Superior temporal gyrus (tissue), 1 donor: ENCODE data around the gene TENM3.
"Not testable (repeated sequence)": the region's sequence is repeated elsewhere in the genome, so short reads cannot be mapped to it uniquely, and the experiment has no call there.

Experiments
- DNase-seq: peaks from one replicate; pipeline ENCODE4 v3.0.0-alpha.2; 2016; ENCODE audit errors: extremely low spot score

TENM3 gene

DNA sequence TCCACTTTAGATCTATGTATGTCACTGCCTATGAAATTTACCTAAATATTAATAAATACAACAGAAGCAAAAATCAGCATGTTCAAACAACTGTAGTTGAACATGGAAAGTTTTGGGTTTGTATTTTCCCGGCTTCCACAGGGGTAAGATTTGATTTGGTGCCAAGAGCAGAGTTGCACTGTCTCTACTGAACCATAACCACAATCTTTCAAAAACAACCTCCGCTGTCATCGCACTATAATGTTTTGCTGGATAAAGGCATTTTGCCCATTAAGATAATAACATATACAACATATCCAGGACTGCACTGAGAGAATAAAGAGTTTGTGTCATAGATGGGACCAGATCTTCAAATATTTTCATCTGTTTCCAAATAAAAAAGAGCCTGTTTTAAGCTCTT, 94.9 kb downstream of the TENM3 start:
- no peak for DNase-seq

DNA sequence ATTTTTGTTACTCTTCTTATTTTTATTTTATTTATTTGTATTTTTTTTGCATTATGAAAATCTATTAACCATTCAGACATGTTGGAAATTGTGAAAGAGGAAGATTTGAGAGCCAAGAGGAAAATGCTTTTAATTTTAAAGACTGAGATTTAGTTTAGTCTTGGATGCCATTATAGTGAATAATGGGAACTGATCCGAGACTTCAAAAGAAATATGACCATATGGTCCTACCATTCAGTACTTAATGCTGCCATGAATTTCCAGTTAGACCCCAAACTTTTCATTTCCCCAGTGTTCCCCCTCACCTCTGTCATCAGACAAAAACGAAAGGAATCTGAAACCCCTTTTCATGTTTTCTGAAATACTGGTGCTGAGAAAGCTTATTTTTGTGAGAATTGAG, 95.5 kb downstream of the TENM3 start:
- no peak for DNase-seq

DNA sequence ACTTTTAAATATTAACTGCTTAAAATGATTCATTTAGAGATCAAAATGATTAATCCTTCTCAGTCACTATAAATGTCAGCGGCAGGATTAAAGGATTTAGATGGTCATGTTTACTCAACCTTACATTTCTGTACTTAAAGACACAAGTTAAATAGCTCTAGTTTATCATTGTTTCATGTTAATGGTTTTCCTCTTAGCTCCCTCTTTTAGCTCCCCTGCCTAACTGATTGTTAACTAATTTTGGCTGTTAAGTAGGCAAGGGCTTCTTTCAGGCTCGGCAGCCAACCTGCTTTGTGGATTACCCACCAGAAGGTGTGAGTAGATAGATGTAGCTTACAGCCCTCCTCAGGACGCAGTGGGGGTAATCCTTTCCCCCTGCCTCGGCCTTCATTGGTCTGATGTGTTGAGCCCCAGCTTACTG, 96.0 kb downstream of the TENM3 start:
- DNase-seq: no peak

DNA sequence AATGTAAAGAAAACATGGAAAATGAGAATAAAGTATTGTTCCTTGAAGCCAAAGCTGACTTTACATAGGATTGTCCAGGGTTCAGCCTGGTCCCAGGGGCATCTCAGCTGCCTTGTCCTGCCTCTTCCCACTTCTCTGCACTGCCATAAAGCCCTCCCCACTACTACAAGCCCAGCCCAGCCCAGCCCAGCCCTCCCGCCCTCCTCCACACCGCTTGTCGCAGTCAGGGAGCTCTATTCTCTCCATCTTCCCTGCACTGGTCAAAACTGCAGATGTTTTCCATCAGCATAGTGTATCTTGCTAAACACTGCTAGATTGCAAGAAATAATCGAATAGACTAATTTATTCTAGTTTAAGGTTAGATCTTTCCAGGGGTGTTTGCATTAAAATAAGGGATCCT, 100.3 kb downstream of the TENM3 start:
- no peak for DNase-seq

DNA sequence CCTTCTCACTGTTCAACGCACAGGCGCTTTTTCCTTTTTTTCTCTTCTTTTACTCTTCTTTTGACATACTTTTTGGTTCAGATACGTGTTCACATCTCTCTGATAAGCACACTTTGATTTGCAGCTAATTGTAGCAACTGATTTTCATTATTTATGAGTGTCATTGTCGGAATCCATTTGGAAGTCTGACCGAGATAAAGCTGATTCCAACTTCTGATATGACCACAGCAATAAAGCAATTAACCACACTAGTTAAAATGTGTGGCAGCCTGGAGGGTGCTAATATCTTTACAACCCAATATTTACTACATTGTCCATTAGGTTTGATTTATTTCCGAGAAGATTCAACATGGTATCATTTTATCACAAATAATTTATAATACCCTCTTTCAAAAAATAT, 101.8 kb downstream of the TENM3 start:
- no peak for DNase-seq

DNA sequence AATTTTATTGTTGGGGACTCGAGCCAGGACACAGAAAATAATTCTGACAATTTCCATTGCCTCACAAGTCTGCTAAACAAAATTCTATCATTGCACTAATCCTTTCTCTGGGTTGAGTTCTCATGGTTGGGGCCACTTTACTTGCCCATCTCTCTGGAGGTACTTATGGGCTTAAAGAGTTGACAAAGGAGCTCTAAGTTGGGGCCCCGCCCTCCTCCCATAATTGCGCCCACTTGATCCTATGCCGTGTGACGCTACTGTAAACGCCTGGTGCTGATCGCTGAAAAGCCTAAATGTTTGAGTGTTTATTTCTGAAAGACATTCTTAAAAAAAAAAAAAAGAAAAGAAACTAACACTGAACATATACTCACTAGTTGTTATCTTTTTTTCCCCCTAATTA, 103.0 kb downstream of the TENM3 start:
- no peak for DNase-seq

DNA sequence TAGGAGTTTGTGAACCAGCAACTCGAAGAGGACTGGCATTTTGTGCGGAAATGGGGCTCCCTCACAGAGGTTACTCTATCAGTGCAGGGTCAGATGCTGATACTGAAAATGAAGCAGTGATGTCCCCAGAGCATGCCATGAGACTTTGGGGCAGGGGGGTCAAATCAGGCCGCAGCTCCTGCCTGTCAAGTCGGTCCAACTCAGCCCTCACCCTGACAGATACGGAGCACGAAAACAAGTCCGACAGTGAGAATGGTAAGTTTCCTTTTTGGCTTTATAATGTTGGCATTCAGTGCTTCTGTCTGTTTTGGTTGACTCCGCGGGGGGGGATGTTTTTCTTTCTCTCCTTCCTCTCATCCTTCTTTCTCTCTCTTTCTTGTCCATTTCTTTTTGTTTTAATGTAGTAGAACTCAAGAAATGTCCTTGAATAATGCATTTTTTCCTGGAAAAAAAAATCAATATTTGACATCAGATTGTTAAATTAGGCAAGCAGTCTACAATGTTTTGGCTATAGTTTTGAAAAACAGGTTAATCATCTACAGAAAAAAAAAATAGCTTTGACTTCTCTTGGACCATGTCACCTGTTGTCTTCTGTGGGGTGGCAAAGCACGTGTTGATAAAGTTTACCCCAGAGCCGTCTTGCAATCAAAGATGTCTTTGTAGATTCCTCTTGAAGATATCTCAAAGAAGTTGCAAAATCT, 103.6 kb downstream of the TENM3 start:
- DNase-seq: no peak

DNA sequence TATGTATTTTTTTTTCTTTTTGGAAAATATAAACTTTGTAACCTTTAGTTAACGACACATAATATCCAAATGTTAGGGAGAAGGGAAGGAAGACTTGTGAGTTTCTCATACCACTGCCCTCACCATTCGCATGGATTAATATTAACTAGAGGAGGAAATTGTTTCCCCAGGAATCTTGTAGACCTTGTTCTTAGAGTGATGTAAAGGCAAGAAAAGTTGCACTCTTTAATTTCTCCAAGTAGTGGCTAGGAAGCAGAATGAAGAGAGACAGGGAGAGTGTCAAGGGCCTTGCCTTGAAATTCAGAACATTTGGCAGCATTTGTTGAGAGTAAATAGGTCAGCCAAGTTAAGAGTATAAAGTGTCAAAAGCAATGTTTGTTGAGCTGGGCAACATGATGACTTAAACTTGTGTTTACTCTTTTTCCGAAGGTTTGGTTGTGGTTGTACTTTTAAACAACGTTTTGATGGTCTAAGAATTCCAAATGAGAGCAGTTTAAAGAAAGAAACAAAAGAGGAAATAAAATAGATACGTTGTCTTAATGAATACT, 105.7 kb downstream of the TENM3 start:
- DNase-seq: no peak

DNA sequence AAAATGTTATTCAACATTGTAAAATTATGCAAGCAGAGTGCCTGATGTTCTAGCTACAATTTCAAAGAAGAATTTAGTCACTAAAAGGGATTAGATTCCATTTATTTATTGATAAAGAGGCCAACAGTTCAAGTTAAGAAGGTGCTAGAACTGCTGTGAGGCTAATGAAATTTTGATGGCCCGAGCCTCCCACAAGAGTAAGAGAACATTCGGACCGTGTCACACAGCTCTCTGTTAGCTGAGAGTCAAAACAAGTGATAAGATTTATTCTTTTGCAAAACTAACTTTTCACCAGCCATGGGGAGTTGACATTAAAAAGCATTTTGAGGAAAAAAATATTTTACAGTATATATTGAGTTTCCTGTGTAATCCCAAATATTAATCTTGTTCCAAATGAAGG, 106.8 kb downstream of the TENM3 start:
- DNase-seq: no peak

DNA sequence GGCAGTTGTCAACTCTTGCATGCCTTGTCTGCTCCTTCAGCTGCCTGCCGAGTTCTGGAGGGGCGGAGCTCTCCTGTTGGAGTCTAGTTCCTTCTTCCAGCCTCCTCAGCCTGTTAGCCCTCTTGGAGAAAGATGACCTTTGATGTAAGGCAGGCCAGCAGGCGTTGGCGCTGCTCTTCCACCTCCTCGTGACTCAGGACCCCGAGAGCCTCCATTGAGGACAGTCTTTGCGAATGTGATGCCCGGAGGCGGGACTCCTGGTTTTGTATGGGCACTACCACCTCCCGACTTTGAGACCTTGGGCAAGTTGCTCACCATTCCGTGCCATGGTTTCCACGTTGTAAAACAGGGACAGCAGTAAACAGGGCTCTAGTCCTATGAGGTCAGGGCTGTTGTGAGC, 108.3 kb downstream of the TENM3 start:
- DNase-seq: no peak

DNA sequence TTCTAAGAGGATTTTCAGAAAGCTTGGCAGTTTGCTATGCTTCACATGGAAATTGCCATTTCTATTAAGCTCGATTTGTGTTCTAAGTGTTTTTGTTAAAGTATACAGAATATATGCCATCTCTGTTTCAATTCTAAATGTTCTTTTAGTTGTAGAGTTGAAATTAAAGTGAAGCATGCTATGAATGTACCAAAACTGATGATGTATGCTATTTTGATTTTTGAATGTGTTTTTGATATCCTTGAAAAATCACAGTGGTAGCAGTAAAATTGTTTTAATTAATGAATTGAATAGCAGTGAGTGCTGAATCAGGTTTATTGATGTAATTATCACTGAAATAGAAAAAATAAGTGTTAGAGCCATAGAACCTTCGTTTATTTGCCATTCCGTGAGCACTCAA, 110.9 kb downstream of the TENM3 start:
- no peak for DNase-seq

DNA sequence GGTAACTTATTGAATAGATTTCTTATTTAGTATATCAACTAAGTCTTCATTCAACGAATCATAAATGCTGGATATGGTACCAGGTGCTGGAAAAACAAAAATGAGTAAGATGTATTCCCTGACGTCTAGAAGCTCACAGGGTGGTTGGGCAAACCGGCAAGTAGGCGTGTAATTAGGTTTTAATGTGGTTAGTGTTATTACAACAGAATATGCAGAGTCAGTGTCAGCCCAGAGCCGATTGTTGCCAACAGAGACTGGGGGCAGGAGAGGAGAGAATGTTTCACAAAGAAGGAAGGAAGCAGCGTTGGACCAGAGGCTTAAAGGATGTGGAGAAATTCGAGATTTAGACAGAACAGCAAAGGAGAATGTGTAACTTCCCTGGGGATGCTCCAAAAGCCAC, 111.7 kb downstream of the TENM3 start:
- DNase-seq: no peak

DNA sequence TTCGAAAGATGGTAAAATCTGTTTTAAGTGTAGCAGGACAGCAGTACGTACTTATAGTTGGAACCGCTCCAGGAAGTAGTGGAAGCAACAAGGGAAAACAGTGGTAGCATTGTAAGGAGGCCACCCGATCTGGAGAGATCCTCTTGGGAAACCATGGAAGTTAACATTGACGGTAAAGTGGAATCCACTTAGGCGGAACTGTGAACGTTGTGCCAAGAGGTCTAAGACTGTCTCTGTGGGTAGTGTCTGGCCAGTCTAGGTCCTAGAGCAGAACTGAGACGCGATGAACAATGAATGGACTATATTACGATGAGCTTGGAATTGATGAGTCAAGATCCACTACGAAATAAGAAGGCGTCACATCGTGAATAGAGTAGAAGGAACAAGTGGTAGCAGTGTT, 124.0 kb downstream of the TENM3 start:
- no peak for DNase-seq

DNA sequence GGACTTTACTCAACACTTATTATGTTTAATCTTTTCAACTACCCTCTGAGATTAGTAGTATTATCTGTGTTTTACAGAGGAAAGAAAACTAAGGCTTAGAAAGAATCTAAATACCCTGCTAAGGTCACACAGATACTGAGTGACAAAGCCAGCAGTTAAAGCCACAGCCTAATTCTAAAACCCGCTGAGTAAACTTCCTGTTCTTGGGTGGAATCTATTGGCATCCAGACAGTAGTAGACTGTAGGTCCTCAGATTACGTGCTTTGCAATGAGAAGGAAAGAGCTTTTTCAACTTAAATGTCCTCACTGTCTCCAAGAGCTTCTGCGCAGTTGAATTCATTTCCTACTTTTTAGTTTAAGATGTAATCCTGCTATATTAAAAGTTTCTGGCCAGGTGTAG, 126.0 kb downstream of the TENM3 start:
- no peak for DNase-seq

DNA sequence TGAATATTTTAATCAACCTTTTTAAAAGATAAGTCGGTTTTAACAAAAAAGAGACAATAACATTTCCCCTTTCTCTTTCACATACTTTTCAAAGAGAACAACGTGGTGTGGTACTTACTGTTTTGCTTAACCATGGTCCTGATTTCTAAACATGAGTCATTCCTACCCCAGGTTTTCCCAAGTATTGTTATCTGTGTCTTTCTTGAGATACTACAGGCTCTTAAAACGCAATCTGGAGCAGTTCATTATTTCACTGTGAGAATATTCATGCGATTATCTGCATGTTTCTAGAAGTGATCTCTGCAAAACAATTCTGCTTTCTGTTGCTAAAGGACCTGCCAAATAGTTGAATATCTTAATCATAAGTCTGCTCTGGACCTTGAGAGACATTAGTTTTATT, 127.3 kb downstream of the TENM3 start:
- DNase-seq: no peak

DNA sequence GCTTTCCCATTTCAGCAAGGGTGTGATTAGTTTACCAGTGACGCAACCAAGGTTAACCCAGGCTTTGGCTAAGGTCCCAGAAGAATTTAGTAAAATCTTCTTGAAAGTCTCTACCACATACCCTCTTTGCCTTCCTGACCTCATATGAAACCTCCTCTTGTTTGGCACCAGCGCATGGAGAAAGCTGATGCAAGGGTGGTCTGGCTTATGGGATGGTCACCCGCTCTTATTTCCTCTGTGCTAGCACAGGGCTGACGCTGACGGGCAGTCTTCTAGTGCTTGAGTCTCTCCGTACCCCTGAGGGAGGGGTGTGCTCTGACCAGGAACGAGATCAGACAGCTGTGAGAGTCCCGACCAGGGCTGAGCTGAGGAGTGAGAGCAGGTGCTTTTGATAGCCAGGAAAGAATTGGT, 137.6 kb downstream of the TENM3 start:
- no peak for DNase-seq

DNA sequence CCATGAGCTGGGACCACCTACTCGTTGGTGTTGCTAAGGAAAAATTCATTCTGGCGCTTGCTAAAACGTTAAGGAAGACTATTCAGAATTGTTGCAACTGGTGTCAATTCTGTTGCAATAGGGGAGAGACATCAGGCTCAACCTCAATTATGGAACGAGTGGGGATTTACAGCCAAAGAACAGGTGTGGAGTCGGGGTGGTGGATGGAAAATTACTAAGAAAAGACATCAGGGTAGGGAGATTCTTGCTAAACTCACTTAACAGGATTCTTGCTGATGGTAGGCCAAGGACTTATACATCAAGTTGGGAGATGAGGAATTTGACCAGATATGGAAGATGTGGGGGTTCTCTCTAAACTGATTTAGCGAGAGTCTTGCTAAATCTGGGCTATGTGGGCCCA, 139.7 kb downstream of the TENM3 start:
- DNase-seq: no peak

DNA sequence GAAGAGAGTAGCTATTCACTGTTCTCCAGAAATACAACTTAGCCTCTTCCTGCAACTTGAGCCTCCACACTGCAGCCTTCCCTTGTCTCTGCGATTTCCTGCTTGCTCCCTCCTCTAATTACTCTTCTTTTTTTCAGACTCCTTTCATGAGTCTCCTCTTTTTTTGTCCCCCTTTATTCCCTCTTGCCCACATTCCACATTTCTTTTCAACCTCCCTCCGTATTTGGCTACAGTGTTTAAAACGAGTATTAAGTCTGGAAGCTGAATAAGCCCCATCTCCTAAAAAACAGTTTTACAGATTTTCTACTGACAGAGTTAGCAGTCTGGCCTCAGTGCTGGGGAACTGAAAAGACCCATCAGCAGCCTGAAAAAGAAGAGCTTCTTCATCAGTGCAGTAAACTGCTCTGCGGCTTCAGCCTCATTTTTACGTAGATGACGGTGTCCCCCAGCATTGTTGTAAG, 141.5 kb downstream of the TENM3 start:
- DNase-seq: no peak

DNA sequence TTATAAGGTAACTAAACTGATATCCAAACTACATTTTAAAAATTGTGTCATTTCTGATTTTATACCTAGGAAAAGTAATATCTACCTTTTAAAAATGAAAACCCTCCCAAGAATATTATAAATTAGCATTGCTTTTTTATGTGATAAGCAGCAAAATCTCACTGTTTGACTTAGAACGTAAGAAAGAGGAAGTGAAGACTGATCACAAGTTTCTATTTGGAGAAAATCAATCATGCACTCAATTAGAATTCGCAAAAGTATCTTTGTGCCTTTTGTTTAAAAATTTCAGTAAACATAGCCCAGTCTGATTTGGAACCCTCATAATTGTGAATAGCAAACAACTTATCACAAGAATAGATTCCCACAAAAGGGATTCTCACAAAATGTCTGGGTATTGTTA, 142.7 kb downstream of the TENM3 start:
- no peak for DNase-seq

DNA sequence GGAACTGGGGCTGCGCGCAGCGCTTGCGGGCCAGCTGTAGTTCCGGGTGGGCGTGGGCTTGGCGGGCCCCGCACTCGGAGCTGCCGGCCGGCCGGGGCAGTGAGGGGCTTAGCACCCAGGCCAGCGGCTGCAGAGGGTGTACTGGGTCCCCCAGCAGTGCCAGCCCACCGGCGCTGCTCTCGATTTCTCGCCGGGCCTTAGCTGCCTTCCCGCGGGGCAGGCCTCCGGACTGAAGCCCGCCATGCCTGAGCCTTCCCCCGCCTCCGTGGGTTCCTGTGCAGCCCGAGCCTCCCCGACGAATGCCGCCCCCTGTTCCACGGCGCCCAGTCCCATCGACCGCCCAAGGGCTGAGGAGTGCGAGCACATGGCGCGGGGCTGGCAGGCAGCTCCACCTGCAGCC, 143.4 kb downstream of the TENM3 start:
- not testable (repeated sequence) for DNase-seq

DNA sequence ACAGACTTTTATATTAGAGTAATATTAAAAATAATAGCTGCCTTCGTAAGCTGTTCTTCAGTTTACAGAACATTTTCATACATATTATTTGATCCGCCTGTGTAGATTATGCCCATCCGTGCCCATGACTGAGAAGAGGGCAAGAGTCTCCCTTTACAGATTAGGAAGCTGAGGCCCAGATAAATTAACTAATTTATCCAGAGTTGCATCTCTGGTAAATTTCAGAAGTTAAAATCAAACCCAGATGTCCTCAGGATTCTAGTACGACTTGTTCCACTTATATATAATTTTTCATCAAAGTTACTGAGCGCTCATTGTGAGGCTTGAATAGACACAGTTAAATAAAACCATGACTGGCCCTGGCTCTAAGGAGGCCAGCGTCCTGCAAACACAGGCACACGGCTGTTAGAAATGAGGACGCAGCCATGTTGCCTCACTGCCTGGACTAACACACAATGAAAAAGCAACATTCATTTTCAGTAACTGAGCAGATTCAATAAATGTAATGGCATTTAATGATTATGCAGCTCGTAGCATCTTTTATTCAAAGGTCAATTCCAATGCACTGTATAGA, 148.0 kb downstream of the TENM3 start:
- no peak for DNase-seq

DNA sequence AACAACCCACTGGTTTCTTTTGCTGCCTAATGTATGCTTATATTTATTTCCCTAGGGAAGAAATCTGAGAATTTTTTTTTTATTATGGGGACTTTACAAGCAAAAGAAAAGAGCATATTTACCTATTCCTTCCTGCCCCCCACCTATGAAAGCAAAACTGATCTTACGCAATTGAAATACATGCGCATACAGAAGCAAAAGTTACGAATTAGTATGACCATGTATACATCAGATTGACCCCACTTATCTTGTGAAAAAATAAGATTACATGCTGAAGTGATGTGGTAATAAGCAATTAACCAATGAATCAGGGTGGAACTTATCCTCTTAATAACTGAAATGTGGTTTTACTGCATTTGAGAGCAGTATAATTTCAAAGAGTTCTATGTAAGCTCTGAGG, 151.0 kb downstream of the TENM3 start:
- no peak for DNase-seq

DNA sequence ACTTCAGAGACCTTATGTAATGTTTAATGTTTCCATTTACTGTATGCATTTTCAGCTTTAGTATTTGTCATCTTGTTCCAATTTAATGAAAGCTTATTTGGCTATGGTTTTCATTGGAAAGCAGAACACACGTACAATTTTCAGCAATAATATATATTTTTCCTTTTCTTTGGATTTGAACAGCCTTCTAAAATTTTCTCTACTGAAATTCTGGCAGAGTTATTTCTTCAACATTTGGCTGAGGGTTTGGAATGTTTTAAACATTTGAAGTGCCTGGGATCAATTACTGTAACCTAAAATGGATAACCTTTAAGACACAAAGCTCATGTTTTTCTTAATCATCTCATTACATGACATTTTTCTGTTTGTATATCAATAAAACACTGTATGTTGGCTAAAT, 156.9 kb downstream of the TENM3 start:
- no peak for DNase-seq

DNA sequence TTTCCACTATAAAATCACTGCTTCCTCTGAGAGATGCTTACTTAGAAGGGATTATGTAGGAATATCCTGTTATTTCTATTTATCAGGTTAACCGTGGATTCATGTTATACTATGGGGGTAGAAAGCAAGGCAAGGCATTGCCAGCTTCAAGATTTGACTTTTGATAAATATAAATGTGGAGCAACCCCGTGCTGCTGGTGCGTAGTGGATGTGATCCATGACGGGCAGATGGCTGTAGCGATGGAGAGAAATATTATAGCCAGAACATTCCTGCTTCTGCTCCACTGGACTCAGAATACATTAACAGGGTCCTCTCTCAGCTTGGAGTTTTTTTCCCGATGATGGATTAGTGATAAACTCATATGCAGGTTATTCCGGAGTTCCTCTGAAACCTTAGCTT, 157.6 kb downstream of the TENM3 start:
- DNase-seq: no peak
